Measurements from ENCODE around the gene IL1RL1. TPM values are rescaled to one million over a fixed set of nuclear protein-coding genes. Genes with fewer than 3 reads are reported as not detected.

IL1RL1 gene
- total RNA-seq, 2 experiments from 2014 or later, result 0.09 to 0.20 TPM

DNA sequence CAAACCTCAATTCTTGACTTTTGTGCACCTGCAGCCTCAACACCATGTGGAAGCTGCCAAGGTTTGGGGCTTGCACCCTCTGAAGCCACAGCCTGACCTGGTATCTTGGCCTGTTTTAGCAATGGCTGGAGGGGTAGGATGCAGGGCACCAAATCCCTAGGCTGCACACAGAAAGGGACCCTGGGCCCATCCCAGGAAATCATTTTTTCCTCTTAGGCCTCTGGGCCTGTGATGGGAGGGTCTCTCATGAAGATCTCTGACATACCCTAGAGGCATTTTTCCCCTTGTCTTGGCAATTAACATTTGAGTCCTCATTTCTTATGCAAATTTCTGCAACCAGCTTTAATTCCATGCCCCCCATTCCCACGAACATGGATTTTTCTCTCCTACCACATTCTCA, 54.4 kb downstream of the IL1RL1 start:
- Mint-ChIP-seq H3K36me3 (ENCODE audit: low read depth) (peaks cover 81% of the 10 kb centered on the region), H3K4me3 (no peak overlapping the region), H3K27me3 (no peaks in the 10 kb centered on the region), H3K9me3 (peaks cover 52% of the 10 kb centered on the region), H3K27ac (peak overlapping the region; percentile 96), H3K4me1 (ENCODE audit: low read depth) (peaks cover 89% of the 10 kb centered on the region)
- TF ChIP-seq, protein P1, sequence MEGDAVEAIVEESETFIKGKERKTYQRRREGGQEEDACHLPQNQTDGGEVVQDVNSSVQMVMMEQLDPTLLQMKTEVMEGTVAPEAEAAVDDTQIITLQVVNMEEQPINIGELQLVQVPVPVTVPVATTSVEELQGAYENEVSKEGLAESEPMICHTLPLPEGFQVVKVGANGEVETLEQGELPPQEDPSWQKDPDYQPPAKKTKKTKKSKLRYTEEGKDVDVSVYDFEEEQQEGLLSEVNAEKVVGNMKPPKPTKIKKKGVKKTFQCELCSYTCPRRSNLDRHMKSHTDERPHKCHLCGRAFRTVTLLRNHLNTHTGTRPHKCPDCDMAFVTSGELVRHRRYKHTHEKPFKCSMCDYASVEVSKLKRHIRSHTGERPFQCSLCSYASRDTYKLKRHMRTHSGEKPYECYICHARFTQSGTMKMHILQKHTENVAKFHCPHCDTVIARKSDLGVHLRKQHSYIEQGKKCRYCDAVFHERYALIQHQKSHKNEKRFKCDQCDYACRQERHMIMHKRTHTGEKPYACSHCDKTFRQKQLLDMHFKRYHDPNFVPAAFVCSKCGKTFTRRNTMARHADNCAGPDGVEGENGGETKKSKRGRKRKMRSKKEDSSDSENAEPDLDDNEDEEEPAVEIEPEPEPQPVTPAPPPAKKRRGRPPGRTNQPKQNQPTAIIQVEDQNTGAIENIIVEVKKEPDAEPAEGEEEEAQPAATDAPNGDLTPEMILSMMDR (IDR thresholded peaks at IDR 0.05), result no peak
- ATAC-seq, result no peak
- POLR2A ChIA-PET, result interaction anchor here (0.6 kb wide), 1 partner anchor 68 kb away, joined by 3 read pairs; no protein-coding TSS in a partner anchor
- DNase-seq, result no peak
- CTCF ChIA-PET, result interaction anchor here (1.3 kb wide), 1 partner anchor 77 kb away, joined by 4 read pairs; no protein-coding TSS in a partner anchor
- intact Hi-C loops (cut with micrococcal nuclease), result loop anchor here (2.0 to 5.0 kb wide), 2 partner anchors 63 to 71 kb away; no protein-coding TSS in a partner anchor

DNA sequence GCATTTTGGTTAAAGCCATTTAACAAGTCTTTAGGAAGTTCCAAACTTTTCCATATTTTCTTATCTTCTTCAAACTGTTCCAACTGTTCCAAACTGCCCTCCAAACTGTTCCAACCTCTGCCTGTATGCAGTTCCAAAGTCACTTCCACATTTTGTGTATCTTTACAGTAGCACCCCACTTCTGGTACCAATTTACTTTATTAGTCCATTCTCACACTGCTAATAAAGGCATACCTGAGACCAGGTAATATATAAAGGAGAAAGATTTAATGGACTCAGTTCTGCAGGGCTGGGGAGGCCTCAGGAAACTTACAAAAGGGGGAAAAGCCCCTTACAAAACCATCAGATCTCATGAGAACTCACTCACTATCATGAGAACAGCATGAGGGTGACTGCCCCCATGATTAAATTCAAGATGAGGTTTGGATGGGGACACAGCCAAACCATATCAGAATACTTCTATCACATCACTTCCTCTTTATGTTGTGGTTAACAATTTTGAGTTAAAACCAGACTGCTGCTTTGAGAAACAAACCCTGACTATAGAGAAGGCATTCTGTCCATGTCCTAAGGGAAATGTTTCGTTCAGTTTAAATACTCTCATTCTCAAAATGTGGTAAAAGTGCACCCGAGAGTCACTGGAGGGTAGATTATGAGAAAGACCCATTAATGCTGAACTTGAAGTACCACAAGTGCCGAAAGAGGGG, 55.2 kb downstream of the IL1RL1 start:
- peak overlapping the region; percentile 96 for H3K27ac Mint-ChIP-seq
- no peaks in the 10 kb centered on the region for H3K27me3 Mint-ChIP-seq
- peak; percentile 52 for ATAC-seq
- peak overlapping the region; percentile 51 for H3K4me3 Mint-ChIP-seq
- peaks cover 88% of the 10 kb centered on the region for H3K4me1 Mint-ChIP-seq (ENCODE audit: low read depth)
- TF ChIP-seq, protein P1 (IDR thresholded peaks at IDR 0.05), result no peak
- DNase-seq, result peak; percentile 41
- peaks cover 78% of the 10 kb centered on the region for H3K36me3 Mint-ChIP-seq (ENCODE audit: low read depth)
- ChIA-PET POLR2A (interaction anchor here (0.6 to 1.4 kb wide), 5 partner anchors 51 to 75 kb away, joined by 3 to 5 read pairs (median 4); no protein-coding TSS in a partner anchor), CTCF (interaction anchor here (1.0 to 2.2 kb wide), 6 partner anchors 10 to 346 kb away, joined by 3 to 8 read pairs (median 4); no protein-coding TSS in a partner anchor)
- intact Hi-C loops (cut with micrococcal nuclease), result loop anchor here (1.0 to 5.0 kb wide), 3 partner anchors 52 to 70 kb away; no protein-coding TSS in a partner anchor
- peaks cover 52% of the 10 kb centered on the region for H3K9me3 Mint-ChIP-seq

DNA sequence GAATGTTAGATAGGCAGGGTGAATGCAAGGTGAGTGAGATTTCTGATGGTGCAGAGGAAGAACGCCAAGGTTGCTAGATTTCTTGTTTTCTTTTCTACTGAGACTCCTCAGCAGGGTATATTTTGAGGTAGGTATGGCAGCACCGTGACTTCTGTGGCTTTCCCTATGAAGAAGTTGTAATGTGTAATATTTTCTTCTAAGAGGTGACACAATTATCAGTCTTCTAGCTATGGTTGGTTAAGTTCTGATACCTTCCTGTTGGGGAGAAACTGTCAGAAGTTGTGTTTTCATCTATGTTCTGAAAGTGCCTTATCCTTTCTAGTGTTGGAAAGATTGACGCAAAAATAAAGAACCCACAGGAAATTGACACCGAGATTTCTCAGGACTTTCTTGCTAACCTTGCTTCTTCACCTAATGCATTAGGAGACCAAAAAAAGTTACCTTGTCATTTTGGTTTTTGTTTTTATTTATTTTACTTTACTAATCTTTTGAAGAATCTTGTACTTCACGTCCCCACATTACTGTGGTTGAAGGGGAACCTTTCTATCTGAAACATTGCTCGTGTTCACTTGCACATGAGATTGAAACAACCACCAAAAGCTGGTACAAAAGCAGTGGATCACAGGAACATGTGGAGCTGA, 56.1 kb downstream of the IL1RL1 start:
- intact Hi-C loops (cut with micrococcal nuclease), result loop anchor here (1.0 to 5.0 kb wide), 3 partner anchors 51 to 69 kb away; no protein-coding TSS in a partner anchor
- ChIA-PET CTCF (interaction anchor here (1.0 to 2.2 kb wide), 6 partner anchors 11 to 347 kb away, joined by 3 to 8 read pairs (median 4); no protein-coding TSS in a partner anchor), POLR2A (interaction anchor here (1.0 to 1.4 kb wide), 6 partner anchors 50 to 114 kb away, joined by 3 to 5 read pairs (median 4); no protein-coding TSS in a partner anchor)
- peak; percentile 73 for DNase-seq
- Mint-ChIP-seq H3K4me3 (peak overlapping the region; percentile 51), H3K9me3 (peaks cover 52% of the 10 kb centered on the region), H3K4me1 (ENCODE audit: low read depth) (peaks cover 83% of the 10 kb centered on the region), H3K36me3 (ENCODE audit: low read depth) (peaks cover 75% of the 10 kb centered on the region), H3K27me3 (no peaks in the 10 kb centered on the region), H3K27ac (peak overlapping the region; percentile 96)
- TF ChIP-seq, protein P1 (IDR thresholded peaks at IDR 0.05), result no peak
- peak; percentile 85 for ATAC-seq

DNA sequence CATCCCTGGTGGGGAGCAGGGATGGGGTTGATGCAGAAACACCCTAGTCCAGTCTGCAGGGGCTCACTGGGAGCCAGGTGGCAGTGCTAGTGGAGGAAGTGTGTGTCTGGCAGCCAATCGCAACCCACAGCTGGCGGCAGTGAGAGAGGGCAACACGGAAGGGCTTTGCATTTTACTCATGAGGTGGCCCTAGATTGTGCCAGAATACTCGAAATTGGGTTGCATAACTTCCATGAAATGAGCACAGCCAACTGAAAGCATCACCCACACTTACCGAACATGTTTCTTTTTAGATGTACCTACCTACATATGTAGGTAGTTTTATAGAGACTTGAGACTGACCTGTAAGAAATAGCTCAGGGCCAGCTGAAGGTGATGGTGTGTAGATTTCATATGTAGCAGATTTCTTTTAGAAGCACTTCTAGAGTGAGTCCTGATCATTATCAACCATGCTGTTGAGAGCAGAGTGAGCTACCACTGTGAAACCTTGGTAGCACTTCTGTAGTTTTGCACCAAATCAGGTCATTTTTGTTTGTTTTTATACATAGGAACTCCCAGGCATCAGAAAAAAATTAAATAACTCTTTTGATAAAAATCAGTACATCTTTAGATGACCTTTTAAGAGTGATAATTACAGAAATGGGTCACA, 57.2 kb downstream of the IL1RL1 start:
- H3K36me3 Mint-ChIP-seq (ENCODE audit: low read depth), result peaks cover 71% of the 10 kb centered on the region
- peak overlapping the region; percentile 96 for H3K27ac Mint-ChIP-seq
- DNase-seq, result peak; percentile 34
- H3K4me1 Mint-ChIP-seq (ENCODE audit: low read depth), result peaks cover 73% of the 10 kb centered on the region
- H3K9me3 Mint-ChIP-seq, result peaks cover 45% of the 10 kb centered on the region
- TF ChIP-seq, protein P1 (IDR thresholded peaks at IDR 0.05), result no peak
- H3K27me3 Mint-ChIP-seq, result no peaks in the 10 kb centered on the region
- ChIA-PET CTCF (interaction anchor here (1.0 to 2.2 kb wide), 7 partner anchors 9 to 111 kb away, joined by 3 to 8 read pairs (median 4); partner anchors contain the start of gene IL18RAP), POLR2A (interaction anchor here (0.7 to 1.4 kb wide), 6 partner anchors 11 to 115 kb away, joined by 3 to 4 read pairs (median 3); no protein-coding TSS in a partner anchor)
- intact Hi-C loops (cut with micrococcal nuclease), result loop anchor here (5.0 kb wide), 1 partner anchor 66 kb away; no protein-coding TSS in a partner anchor
- peak; percentile 8 for ATAC-seq
- peak overlapping the region; percentile 51 for H3K4me3 Mint-ChIP-seq
